Smooth muscle cell (in vitro differentiated cells): Measurements from ENCODE around the gene ANXA5. TPM values are rescaled to one million over a fixed set of nuclear protein-coding genes. Genes with fewer than 3 reads are reported as not detected.
A peak's percentile ranks its signal among the peaks of the same experiment; 100 is the strongest.

Experiments
- DNase-seq: peaks from one replicate; lab custom pipeline; 2025; ENCODE audit not compliant: unreplicated experiment; lab: John Stamatoyannopoulos, UW
- H2AFZ ChIP-seq: fragments of 200-600 bp; sonication (generic); 2 replicates; pipeline ENCODE4 v1.6.0; 2016; ENCODE audit warnings: antibody characterized with exemption, low read depth, mild to moderate bottlenecking
- H3F3A ChIP-seq: fragments of 200-600 bp; sonication (generic); 2 replicates; pipeline ENCODE4 v1.6.0; 2017; ENCODE audit warnings: antibody characterized with exemption, low read depth
- H3K27ac ChIP-seq: fragments of 200-600 bp; sonication (generic); 2 replicates; pipeline ENCODE4 v1.5.1; 2016; ENCODE audit warnings: low read depth, mild to moderate bottlenecking
- H3K27me3 ChIP-seq: fragments of 200-600 bp; sonication (generic); 2 replicates; pipeline ENCODE4 v1.6.1; 2016; ENCODE audit warnings: low read depth, mild to moderate bottlenecking
- H3K36me3 ChIP-seq: fragments of 200-600 bp; sonication (generic); 2 replicates; pipeline ENCODE4 v1.5.1; 2016; ENCODE audit warnings: low read depth
- H3K4me1 ChIP-seq: fragments of 200-600 bp; sonication (generic); 2 replicates; pipeline ENCODE4 v1.5.1; 2016; ENCODE audit warnings: low read depth
- H3K4me2 ChIP-seq: fragments of 200-600 bp; sonication (generic); 2 replicates; pipeline ENCODE4 v1.6.0; 2016; ENCODE audit warnings: mild to moderate bottlenecking
- H3K4me3 ChIP-seq: fragments of 200-600 bp; sonication (generic); 2 replicates; pipeline ENCODE4 v1.5.1; 2016; ENCODE audit warnings: mild to moderate bottlenecking
- H3K79me2 ChIP-seq: fragments of 200-600 bp; sonication (generic); 2 replicates; pipeline ENCODE4 v1.6.0; 2016; ENCODE audit warnings: low read depth, mild to moderate bottlenecking
- H3K9ac ChIP-seq: fragments of 200-600 bp; sonication (generic); 2 replicates; pipeline ENCODE4 v1.6.0; 2016; ENCODE audit warnings: low read depth
- H3K9me3 ChIP-seq: fragments of 200-600 bp; sonication (generic); replicated peaks from 2 replicates; pipeline ENCODE4 v1.5.1; 2016; ENCODE audit warnings: low read depth
- H4K20me1 ChIP-seq: fragments of 200-600 bp; sonication (generic); 2 replicates; pipeline ENCODE4 v1.6.0; 2016; ENCODE audit warnings: low read depth
- WGBS: methylation state at CpG from one replicate; pipeline ENCODE4 v1.1.7; 2016; ENCODE audit warnings: low lambda C conversion rate; 5-methylcytosine and 5-hydroxymethylcytosine counted together
- polyA plus RNA-seq: library from polyadenylated mRNA; unstranded; fragments of >200 nt; fragmentation: Nextera tagmentation; extraction: Ambion mirVana; gene quantifications from 2 replicates; pipeline ENCODE4 v1.2.1, GENCODE V29; 2016
- total RNA-seq: library from RNA; depleted of rRNA; stranded (reverse); fragments of >200 nt; gene quantifications from 2 replicates; pipeline ENCODE4 v1.2.3, GENCODE V29; 2014
- TF ChIP-seq, protein P1 (sequence below): fragments of 200-600 bp; sonication (generic); IDR thresholded peaks from 2 replicates; pipeline ENCODE4 v1.5.1; 2017; ENCODE audit warnings: borderline replicate concordance, mild to moderate bottlenecking, antibody characterized with exemption; ENCODE audit not compliant: insufficient read depth, poor library complexity, severe bottlenecking

Gene ANXA5
- total and polyA plus RNA-seq, 2 experiments from 2014 or later: 481 to 597 TPM

GRCh38 chr4:121693886-121694285 lies 2.9 kb downstream of the ANXA5 start:
- no peak overlapping the region for H2AFZ ChIP-seq
- H4K20me1 ChIP-seq: peaks cover 65% of the 10 kb centered on the region
- peak overlapping the region; percentile 67 for H3K4me3 ChIP-seq
- peaks cover 64% of the 10 kb centered on the region for H3K79me2 ChIP-seq
- H3K4me2 ChIP-seq: peak overlapping the region; percentile 91
- peaks cover 36% of the 10 kb centered on the region for H3F3A ChIP-seq
- peak overlapping the region; percentile 100 for H3K27ac ChIP-seq
- H3K36me3 ChIP-seq: no peaks in the 10 kb centered on the region
- no peaks in the 10 kb centered on the region for H3K9me3 ChIP-seq
- WGBS: 78% methylated on average over 4 of the region's 4 CpGs
- H3K4me1 ChIP-seq: peaks cover 33% of the 10 kb centered on the region
- TF ChIP-seq, protein P1, sequence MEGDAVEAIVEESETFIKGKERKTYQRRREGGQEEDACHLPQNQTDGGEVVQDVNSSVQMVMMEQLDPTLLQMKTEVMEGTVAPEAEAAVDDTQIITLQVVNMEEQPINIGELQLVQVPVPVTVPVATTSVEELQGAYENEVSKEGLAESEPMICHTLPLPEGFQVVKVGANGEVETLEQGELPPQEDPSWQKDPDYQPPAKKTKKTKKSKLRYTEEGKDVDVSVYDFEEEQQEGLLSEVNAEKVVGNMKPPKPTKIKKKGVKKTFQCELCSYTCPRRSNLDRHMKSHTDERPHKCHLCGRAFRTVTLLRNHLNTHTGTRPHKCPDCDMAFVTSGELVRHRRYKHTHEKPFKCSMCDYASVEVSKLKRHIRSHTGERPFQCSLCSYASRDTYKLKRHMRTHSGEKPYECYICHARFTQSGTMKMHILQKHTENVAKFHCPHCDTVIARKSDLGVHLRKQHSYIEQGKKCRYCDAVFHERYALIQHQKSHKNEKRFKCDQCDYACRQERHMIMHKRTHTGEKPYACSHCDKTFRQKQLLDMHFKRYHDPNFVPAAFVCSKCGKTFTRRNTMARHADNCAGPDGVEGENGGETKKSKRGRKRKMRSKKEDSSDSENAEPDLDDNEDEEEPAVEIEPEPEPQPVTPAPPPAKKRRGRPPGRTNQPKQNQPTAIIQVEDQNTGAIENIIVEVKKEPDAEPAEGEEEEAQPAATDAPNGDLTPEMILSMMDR: no peak
- DNase-seq: no peak
- H3K27me3 ChIP-seq: no peaks in the 10 kb centered on the region
- no peak overlapping the region for H3K9ac ChIP-seq

DNA sequence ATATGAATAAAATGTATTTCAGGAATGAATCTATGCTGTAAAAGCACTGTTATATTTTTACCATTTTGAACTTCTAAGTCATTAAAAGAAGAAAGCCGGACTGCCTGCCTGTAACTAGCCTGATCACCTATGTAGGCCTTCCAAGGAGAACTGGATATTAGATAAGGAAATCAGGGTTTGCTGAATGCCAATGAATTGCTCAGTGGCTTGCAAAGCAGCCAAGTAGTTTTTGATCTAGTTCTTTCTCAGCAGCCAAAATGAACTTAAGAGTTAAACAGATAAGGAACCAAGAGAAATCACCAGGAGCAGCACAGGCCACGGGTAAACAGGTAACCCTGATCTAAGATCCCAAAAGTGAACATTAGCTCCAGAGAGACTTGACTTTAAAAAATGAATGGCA lies 3.3 kb downstream of the ANXA5 start:
- H3K9me3 ChIP-seq: no peaks in the 10 kb centered on the region
- H4K20me1 ChIP-seq: peaks cover 70% of the 10 kb centered on the region
- 71% methylated on average over 2 of the region's 2 CpGs for WGBS
- H3K4me3 ChIP-seq: peak overlapping the region; percentile 22
- H3K4me2 ChIP-seq: peak overlapping the region; percentile 91
- no peak for DNase-seq
- TF ChIP-seq, protein P1: no peak
- no peaks in the 10 kb centered on the region for H3K36me3 ChIP-seq
- peaks cover 68% of the 10 kb centered on the region for H3K79me2 ChIP-seq
- no peak overlapping the region for H3K9ac ChIP-seq
- H2AFZ ChIP-seq: no peak overlapping the region
- H3K27me3 ChIP-seq: no peaks in the 10 kb centered on the region
- H3K27ac ChIP-seq: peak overlapping the region; percentile 100
- peaks cover 33% of the 10 kb centered on the region for H3K4me1 ChIP-seq
- peaks cover 36% of the 10 kb centered on the region for H3F3A ChIP-seq

GRCh38 chr4:121692261-121692660 lies 4.5 kb downstream of the ANXA5 start:
- Histone ChIP-seq H3K4me2 (peak overlapping the region; percentile 91), H3K4me1 (peaks cover 27% of the 10 kb centered on the region), H3K9ac (no peak overlapping the region), H3K36me3 (no peaks in the 10 kb centered on the region), H3F3A (peaks cover 36% of the 10 kb centered on the region), H3K9me3 (no peaks in the 10 kb centered on the region), H4K20me1 (peaks cover 81% of the 10 kb centered on the region), H3K27ac (peak overlapping the region; percentile 100), H3K4me3 (no peak overlapping the region), H3K79me2 (peaks cover 80% of the 10 kb centered on the region), H3K27me3 (no peaks in the 10 kb centered on the region), H2AFZ (no peak overlapping the region)
- TF ChIP-seq, protein P1: no peak
- no peak for DNase-seq

DNA sequence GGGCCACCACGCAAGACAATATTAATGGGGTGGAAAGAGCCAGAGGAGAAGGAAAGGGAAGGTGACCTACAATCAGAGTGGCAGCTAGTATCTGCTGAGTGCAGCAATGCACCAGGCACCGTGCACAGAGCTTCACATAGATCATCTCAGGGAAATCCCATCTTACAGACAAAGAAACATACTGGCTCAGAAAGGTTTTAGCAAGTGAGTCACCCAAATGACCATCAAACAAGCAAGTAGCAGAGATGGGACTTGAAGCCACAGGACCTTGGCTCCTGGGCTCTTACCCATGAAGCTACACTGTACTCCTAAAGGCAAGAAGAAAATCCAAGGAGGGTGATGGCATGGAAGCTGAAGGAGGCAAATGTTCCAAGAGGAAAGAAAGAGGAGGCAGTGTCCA lies 6.8 kb downstream of the ANXA5 start:
- Histone ChIP-seq H3K36me3 (peaks cover 14% of the 10 kb centered on the region), H3F3A (peaks cover 34% of the 10 kb centered on the region), H3K27me3 (no peaks in the 10 kb centered on the region), H3K4me1 (peaks cover 27% of the 10 kb centered on the region), H3K9me3 (no peaks in the 10 kb centered on the region), H3K27ac (peak overlapping the region; percentile 100), H4K20me1 (peaks cover 97% of the 10 kb centered on the region), H3K79me2 (peaks cover 88% of the 10 kb centered on the region), H3K4me2 (peak overlapping the region; percentile 82), H3K4me3 (peak overlapping the region; percentile 26), H3K9ac (peak overlapping the region; percentile 97), H2AFZ (no peak overlapping the region)
- 40% methylated on average over 2 of the region's 2 CpGs for WGBS
- no peak for DNase-seq
- TF ChIP-seq, protein P1: no peak
